ENCODE measurements around the gene ADSS1.

ADSS1 gene

DNA sequence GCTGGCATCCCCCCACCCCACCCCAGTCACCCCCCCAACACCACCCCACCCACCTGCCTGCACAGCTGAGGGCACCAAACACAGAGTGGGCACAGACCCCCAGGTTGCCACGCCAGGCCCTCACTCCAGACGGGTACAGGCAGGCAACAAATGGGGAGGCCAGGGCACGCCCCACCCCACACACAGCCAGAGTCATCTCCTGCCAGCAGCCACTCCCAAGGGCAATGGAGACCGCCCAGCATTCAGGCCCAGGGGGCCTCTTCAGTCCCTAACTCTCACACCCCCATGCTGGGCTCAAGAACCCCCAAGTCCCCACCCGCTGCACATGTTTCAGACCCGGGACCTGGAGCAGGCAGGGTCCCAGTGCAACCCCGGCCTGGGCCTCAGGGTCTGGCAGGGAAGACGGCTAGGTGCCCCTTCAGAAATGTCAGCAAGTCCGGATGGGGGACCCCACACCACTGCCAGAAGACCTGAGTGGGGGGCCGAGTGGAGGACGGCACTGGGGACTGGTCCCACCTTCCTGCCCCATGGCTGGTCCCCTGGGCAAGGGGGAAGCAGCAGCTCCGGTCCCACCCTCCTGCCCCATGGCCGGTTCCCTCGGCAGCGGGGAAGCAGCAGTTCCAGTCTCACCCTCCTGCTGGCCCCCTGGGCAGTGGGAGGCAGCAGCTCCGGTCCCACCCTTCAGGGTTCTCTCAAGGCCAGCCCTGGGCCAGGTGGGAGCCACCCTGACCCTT, 59.6 kb downstream of the ADSS1 start:
- Histone ChIP-seq H3K27ac (ENCODE audit: low read depth, low read length) (no peak overlapping the region), H3K36me3 (ENCODE audit: control insufficient read depth in 1 of 2, insufficient read depth in 2 of 2, low read length in 2 of 2) (peaks cover 12 to 24% of the 10 kb centered on the region in 2 donors), H3K4me3 (ENCODE audit: low read depth in 1 of 2, low read length in 2 of 2) (no peak overlapping the region), H3K9ac (ENCODE audit: low read depth in 1 of 2, low read length in 2 of 2) (no peak overlapping the region), H3K9me3 (ENCODE audit: control insufficient read depth in 1 of 2, low read length in 2 of 2) (no peaks in the 10 kb centered on the region), H3K4me1 (ENCODE audit: control insufficient read depth in 1 of 2, insufficient read depth in 2 of 2, low read length in 2 of 2) (peaks cover 0 to 5% of the 10 kb centered on the region in 2 donors), H3K27me3 (ENCODE audit: control insufficient read depth in 1 of 2, insufficient read depth in 2 of 2, low read length in 2 of 2) (no peaks in the 10 kb centered on the region)

DNA sequence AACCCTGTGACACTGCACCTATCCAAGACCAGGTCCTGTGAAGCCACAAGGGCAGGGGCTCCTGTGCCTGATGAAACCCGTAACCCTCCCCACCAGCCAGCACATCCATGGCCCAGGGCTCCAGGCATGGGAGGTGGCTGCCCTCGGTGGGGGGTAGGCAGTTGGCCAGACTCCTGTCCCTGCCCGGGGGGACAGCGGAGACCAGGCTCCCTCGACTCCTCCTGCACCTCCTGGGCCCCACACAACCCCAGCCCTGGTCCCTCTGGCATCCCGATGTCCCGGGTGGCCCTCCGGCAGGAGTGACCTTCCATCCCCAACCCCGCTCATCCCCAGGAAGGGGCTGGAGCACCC, 60.2 kb downstream of the ADSS1 start:
- no peaks in the 10 kb centered on the region for H3K9me3 ChIP-seq (ENCODE audit: control insufficient read depth in 1 of 2, low read length in 2 of 2)
- peaks cover 7 to 19% of the 10 kb centered on the region in 2 donors for H3K36me3 ChIP-seq (ENCODE audit: control insufficient read depth in 1 of 2, insufficient read depth in 2 of 2, low read length in 2 of 2)
- H3K4me1 ChIP-seq (ENCODE audit: control insufficient read depth in 1 of 2, insufficient read depth in 2 of 2, low read length in 2 of 2), result peaks cover 0 to 5% of the 10 kb centered on the region in 2 donors
- no peak overlapping the region for H3K4me3 ChIP-seq (ENCODE audit: low read depth in 1 of 2, low read length in 2 of 2)
- H3K27me3 ChIP-seq (ENCODE audit: control insufficient read depth in 1 of 2, insufficient read depth in 2 of 2, low read length in 2 of 2), result no peaks in the 10 kb centered on the region
- H3K9ac ChIP-seq (ENCODE audit: low read depth in 1 of 2, low read length in 2 of 2), result no peak overlapping the region
- H3K27ac ChIP-seq (ENCODE audit: low read depth, low read length), result no peak overlapping the region

- peaks cover 7 to 16% of the 10 kb centered on the region in 2 donors for H3K36me3 ChIP-seq (ENCODE audit: control insufficient read depth in 1 of 2, insufficient read depth in 2 of 2, low read length in 2 of 2)
- H3K27ac ChIP-seq (ENCODE audit: low read depth, low read length), result no peak overlapping the region
- no peaks in the 10 kb centered on the region for H3K27me3 ChIP-seq (ENCODE audit: control insufficient read depth in 1 of 2, insufficient read depth in 2 of 2, low read length in 2 of 2)
- H3K4me1 ChIP-seq (ENCODE audit: control insufficient read depth in 1 of 2, insufficient read depth in 2 of 2, low read length in 2 of 2), result peaks cover 0 to 5% of the 10 kb centered on the region in 2 donors
- H3K9ac ChIP-seq (ENCODE audit: low read depth in 1 of 2, low read length in 2 of 2), result no peak overlapping the region
- no peaks in the 10 kb centered on the region for H3K9me3 ChIP-seq (ENCODE audit: control insufficient read depth in 1 of 2, low read length in 2 of 2)
- H3K4me3 ChIP-seq (ENCODE audit: low read depth in 1 of 2, low read length in 2 of 2), result no peak overlapping the region
Observed at GRCh38 chr14:104784846-104785707, 61.0 kb downstream of the ADSS1 start.

DNA sequence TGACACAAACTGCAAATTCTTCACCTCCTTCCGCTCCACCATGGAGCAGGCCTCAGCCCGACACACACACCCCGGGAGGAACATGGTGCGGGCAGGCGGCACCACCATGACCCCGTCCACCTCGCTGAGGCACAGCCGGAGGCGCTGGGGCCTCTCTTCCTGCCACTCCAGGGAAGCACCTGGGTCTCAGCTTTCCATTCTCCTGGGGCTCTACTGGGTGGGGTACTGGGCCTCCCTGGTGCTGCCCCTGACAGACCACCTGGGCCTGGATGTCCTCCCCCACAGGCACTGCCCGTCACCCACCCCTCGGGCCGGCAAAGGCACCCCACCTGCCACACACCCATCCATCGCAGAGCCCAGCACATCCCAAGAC, 61.7 kb downstream of the ADSS1 start:
- no peaks in the 10 kb centered on the region for H3K9me3 ChIP-seq (ENCODE audit: control insufficient read depth in 1 of 2, low read length in 2 of 2)
- no peaks in the 10 kb centered on the region for H3K27me3 ChIP-seq (ENCODE audit: control insufficient read depth in 1 of 2, insufficient read depth in 2 of 2, low read length in 2 of 2)
- H3K27ac ChIP-seq (ENCODE audit: low read depth, low read length), result no peak overlapping the region
- no peak overlapping the region for H3K9ac ChIP-seq (ENCODE audit: low read depth in 1 of 2, low read length in 2 of 2)
- H3K4me3 ChIP-seq (ENCODE audit: low read depth in 1 of 2, low read length in 2 of 2), result no peak overlapping the region
- H3K4me1 ChIP-seq (ENCODE audit: control insufficient read depth in 1 of 2, insufficient read depth in 2 of 2, low read length in 2 of 2), result peaks cover 0 to 5% of the 10 kb centered on the region in 2 donors
- peaks cover 4 to 18% of the 10 kb centered on the region in 2 donors for H3K36me3 ChIP-seq (ENCODE audit: control insufficient read depth in 1 of 2, insufficient read depth in 2 of 2, low read length in 2 of 2)

- no peak overlapping the region for H3K4me3 ChIP-seq (ENCODE audit: low read depth in 1 of 2, low read length in 2 of 2)
- no peak overlapping the region for H3K27ac ChIP-seq (ENCODE audit: low read depth, low read length)
- H3K4me1 ChIP-seq (ENCODE audit: control insufficient read depth in 1 of 2, insufficient read depth in 2 of 2, low read length in 2 of 2), result peaks cover 0 to 5% of the 10 kb centered on the region in 2 donors
- H3K9ac ChIP-seq (ENCODE audit: low read depth in 1 of 2, low read length in 2 of 2), result no peak overlapping the region
- H3K36me3 ChIP-seq (ENCODE audit: control insufficient read depth in 1 of 2, insufficient read depth in 2 of 2, low read length in 2 of 2), result peaks cover 4 to 21% of the 10 kb centered on the region in 2 donors
- H3K27me3 ChIP-seq (ENCODE audit: control insufficient read depth in 1 of 2, insufficient read depth in 2 of 2, low read length in 2 of 2), result no peaks in the 10 kb centered on the region
- H3K9me3 ChIP-seq (ENCODE audit: control insufficient read depth in 1 of 2, low read length in 2 of 2), result no peaks in the 10 kb centered on the region
Observed at GRCh38 chr14:104786091-104786586, 62.1 kb downstream of the ADSS1 start.

- Histone ChIP-seq H3K36me3 (ENCODE audit: control insufficient read depth in 1 of 2, insufficient read depth in 2 of 2, low read length in 2 of 2) (peaks cover 12 to 27% of the 10 kb centered on the region in 2 donors), H3K4me1 (ENCODE audit: control insufficient read depth in 1 of 2, insufficient read depth in 2 of 2, low read length in 2 of 2) (peaks cover 0 to 5% of the 10 kb centered on the region in 2 donors), H3K4me3 (ENCODE audit: low read depth in 1 of 2, low read length in 2 of 2) (no peak overlapping the region), H3K9me3 (ENCODE audit: control insufficient read depth in 1 of 2, low read length in 2 of 2) (no peaks in the 10 kb centered on the region), H3K27me3 (ENCODE audit: control insufficient read depth in 1 of 2, insufficient read depth in 2 of 2, low read length in 2 of 2) (no peaks in the 10 kb centered on the region), H3K27ac (ENCODE audit: low read depth, low read length) (no peak overlapping the region), H3K9ac (ENCODE audit: low read depth in 1 of 2, low read length in 2 of 2) (no peak overlapping the region)
Observed at GRCh38 chr14:104786726-104787675, 63.0 kb downstream of the ADSS1 start.

GRCh38 chr14:104787736-104788135, 63.7 kb downstream of the ADSS1 start:
- H3K9me3 ChIP-seq (ENCODE audit: control insufficient read depth in 1 of 2, low read length in 2 of 2), result no peaks in the 10 kb centered on the region
- peaks cover 12 to 29% of the 10 kb centered on the region in 2 donors for H3K36me3 ChIP-seq (ENCODE audit: control insufficient read depth in 1 of 2, insufficient read depth in 2 of 2, low read length in 2 of 2)
- H3K27ac ChIP-seq (ENCODE audit: low read depth, low read length), result no peak overlapping the region
- no peak overlapping the region for H3K4me3 ChIP-seq (ENCODE audit: low read depth in 1 of 2, low read length in 2 of 2)
- peaks cover 0 to 8% of the 10 kb centered on the region in 2 donors for H3K4me1 ChIP-seq (ENCODE audit: control insufficient read depth in 1 of 2, insufficient read depth in 2 of 2, low read length in 2 of 2)
- no peak overlapping the region for H3K9ac ChIP-seq (ENCODE audit: low read depth in 1 of 2, low read length in 2 of 2)
- no peaks in the 10 kb centered on the region for H3K27me3 ChIP-seq (ENCODE audit: control insufficient read depth in 1 of 2, insufficient read depth in 2 of 2, low read length in 2 of 2)

DNA sequence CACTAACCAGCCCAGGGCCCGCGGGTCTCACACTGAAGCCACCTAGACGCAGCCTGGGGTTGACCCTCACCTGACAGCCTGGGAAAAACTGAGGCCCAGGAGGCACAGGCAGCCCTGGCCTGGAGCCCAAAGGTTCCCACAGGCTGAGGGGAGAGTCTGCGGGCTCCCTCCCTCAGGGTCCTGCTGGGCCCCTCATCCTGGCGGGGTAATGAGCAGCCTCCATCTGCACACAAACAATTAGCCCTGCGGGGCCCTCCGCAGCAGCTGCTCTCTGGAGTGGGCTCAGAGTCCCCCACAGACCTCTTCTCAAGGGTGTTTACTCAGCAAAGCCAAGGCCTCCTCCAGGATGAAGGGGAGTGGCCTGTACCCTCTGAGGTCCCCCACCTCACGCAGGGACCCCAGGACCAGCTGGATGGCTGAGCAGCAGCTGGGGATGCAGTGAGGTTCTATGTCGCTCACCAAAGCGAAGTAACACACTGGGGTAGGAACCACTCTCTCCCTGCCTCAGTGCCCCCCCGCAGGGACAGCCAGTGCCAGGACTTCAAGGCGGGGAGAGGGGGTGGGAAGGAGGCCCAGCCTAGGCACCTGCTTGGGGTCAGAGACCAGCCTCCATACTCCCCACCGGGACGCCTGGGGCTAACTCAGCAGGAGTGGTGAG, 64.3 kb downstream of the ADSS1 start:
- Histone ChIP-seq H3K4me1 (ENCODE audit: control insufficient read depth in 1 of 2, insufficient read depth in 2 of 2, low read length in 2 of 2) (peaks cover 5 to 13% of the 10 kb centered on the region in 2 donors), H3K36me3 (ENCODE audit: control insufficient read depth in 1 of 2, insufficient read depth in 2 of 2, low read length in 2 of 2) (peaks cover 12 to 29% of the 10 kb centered on the region in 2 donors), H3K9me3 (ENCODE audit: control insufficient read depth in 1 of 2, low read length in 2 of 2) (no peaks in the 10 kb centered on the region), H3K27me3 (ENCODE audit: control insufficient read depth in 1 of 2, insufficient read depth in 2 of 2, low read length in 2 of 2) (no peaks in the 10 kb centered on the region), H3K9ac (ENCODE audit: low read depth in 1 of 2, low read length in 2 of 2) (no peak overlapping the region), H3K27ac (ENCODE audit: low read depth, low read length) (no peak overlapping the region), H3K4me3 (ENCODE audit: low read depth in 1 of 2, low read length in 2 of 2) (no peak overlapping the region)

DNA sequence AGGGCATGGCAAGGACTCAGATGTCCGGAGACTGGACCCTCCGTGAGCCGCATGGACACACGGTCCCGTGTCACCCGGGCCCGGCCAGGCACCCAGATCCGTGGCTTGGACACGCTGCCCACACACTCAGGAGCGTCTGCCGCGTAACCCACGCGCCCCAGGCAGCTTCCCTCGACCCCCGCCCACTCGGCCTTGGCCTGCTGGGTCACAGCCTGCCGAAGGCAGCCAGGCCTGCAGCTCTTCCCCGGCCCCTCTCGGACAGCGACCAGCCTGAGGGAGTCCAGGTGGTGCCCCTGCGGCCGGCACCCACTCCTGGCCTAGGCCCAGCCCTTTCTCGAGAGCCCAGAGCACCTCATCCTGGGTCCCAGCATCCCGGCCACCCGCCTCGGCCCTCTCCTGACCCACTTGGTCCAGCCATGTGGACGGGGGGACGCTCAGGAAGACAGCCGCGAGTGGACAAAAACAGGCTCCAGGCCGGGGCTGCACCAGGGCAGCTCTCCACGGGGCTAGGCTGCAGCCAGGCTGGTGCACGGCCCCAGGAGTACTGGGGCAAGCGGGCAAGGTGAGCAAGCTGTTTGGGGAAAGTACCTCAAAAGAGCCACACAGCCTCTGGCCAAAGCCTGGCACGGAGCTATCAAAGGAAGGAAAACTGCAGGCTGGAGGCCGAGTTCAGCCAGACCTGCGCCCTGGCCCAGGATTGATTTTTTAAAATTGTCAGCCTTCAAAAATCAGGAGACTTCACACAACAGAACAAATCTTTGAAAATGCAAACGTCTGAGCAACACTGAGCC, 65.0 kb downstream of the ADSS1 start:
- Histone ChIP-seq H3K9ac (ENCODE audit: low read depth in 1 of 2, low read length in 2 of 2) (no peak overlapping the region), H3K9me3 (ENCODE audit: control insufficient read depth in 1 of 2, low read length in 2 of 2) (no peaks in the 10 kb centered on the region), H3K27ac (ENCODE audit: low read depth, low read length) (no peak overlapping the region), H3K36me3 (ENCODE audit: control insufficient read depth in 1 of 2, insufficient read depth in 2 of 2, low read length in 2 of 2) (peaks cover 12 to 29% of the 10 kb centered on the region in 2 donors), H3K4me1 (ENCODE audit: control insufficient read depth in 1 of 2, insufficient read depth in 2 of 2, low read length in 2 of 2) (peaks cover 13 to 20% of the 10 kb centered on the region in 2 donors), H3K4me3 (ENCODE audit: low read depth in 1 of 2, low read length in 2 of 2) (no peak overlapping the region), H3K27me3 (ENCODE audit: control insufficient read depth in 1 of 2, insufficient read depth in 2 of 2, low read length in 2 of 2) (no peaks in the 10 kb centered on the region)

Data from duodenal mucosa (tissue), 2 donors.